H1 (cell line): Measurements from ENCODE around the gene STARD9. TPM values are rescaled to one million over a fixed set of nuclear protein-coding genes. Genes with fewer than 3 reads are reported as not detected.

ENCODE experiments used
- CTCF ChIA-PET: fragments of 300-600 bp; sonication (Branson Sonifier 250); formaldehyde crosslinking; loops from one replicate; lab custom pipeline; 2021; ENCODE audit not compliant: partially characterized antibody; lab: Charles Lee
- POLR2A ChIA-PET: fragments of 300-600 bp; sonication (Branson Sonifier 250); formaldehyde crosslinking; loops from one replicate; lab custom pipeline; 2021; ENCODE audit warnings: inconsistent platforms; ENCODE audit not compliant: partially characterized antibody; lab: Charles Lee
- DNase-seq, 2 experiments: peaks; one replicate each; pipeline versions ENCODE4 v3.0.0 to v3.0.0-alpha.2; 2010 to 2022; ENCODE audit warnings: low spot score in 2 of 2, low read depth in 1 of 2, mixed read lengths in 1 of 2
- FAIRE-seq: peaks from 2 replicates; lab custom pipeline; 2011; peaks lifted over from hg19 to GRCh38; lab: Jason Lieb, UNC
- H2AFZ ChIP-seq: 2 replicates; pipeline ENCODE4 v1.8.1; 2012; ENCODE audit warnings: low read length, inconsistent platforms
- H2AK5ac ChIP-seq: 2 replicates; pipeline ENCODE4 v1.6.1; 2013; ENCODE audit warnings: low read depth, low read length
- H2BK120ac ChIP-seq: replicated peaks from 2 replicates; pipeline ENCODE3; 2013; ENCODE audit warnings: low read depth, low read length, inconsistent platforms
- H2BK12ac ChIP-seq: 2 replicates; pipeline ENCODE4 v1.6.1; 2013; ENCODE audit warnings: low read depth, low read length
- H2BK15ac ChIP-seq: 2 replicates; pipeline ENCODE4 v1.6.1; 2013; ENCODE audit warnings: low read length
- H2BK20ac ChIP-seq: 2 replicates; pipeline ENCODE4 v1.6.1; 2013; ENCODE audit warnings: low read length
- H2BK5ac ChIP-seq: 2 replicates; pipeline ENCODE4 v1.6.1; 2013; ENCODE audit warnings: low read depth, low read length
- H3K14ac ChIP-seq: 2 replicates; pipeline ENCODE4 v1.6.1; 2013; ENCODE audit warnings: inconsistent platforms; ENCODE audit not compliant: insufficient read length
- H3K18ac ChIP-seq: 2 replicates; pipeline ENCODE4 v1.6.1; 2013; ENCODE audit warnings: low read length; ENCODE audit errors: extremely low read depth
- H3K23ac ChIP-seq: 2 replicates; pipeline ENCODE4 v1.6.1; 2013; ENCODE audit warnings: inconsistent platforms; ENCODE audit not compliant: insufficient read length
- H3K23me2 ChIP-seq: 2 replicates; pipeline ENCODE4 v1.6.1; 2013; ENCODE audit warnings: low read depth, low read length
- H3K27ac ChIP-seq: 2 replicates; pipeline ENCODE4 v1.6.1; 2011; ENCODE audit warnings: low read depth, low read length, inconsistent platforms
- H3K27me3 ChIP-seq, 4 experiments: replicated peaks in 1 of 4; 1 replicate in 1 of 4; 2 replicates in 3 of 4; pipeline versions ENCODE4 v1.6.1 to v1.8.1; 2011 to 2013; ENCODE audit warnings: low read length in 3 of 4, mild to moderate bottlenecking in 3 of 4, inconsistent platforms in 2 of 4, mixed read lengths in 2 of 4, moderate library complexity in 1 of 4; ENCODE audit not compliant: control insufficient read depth in 3 of 4, insufficient read depth in 3 of 4; ENCODE audit errors: extremely low read depth in 1 of 4
- H3K36me3 ChIP-seq, 4 experiments: 2 replicates each; pipeline versions ENCODE4 v1.6.1 to v1.8.1; 2011 to 2013; ENCODE audit warnings: mild to moderate bottlenecking in 4 of 4, low read length in 3 of 4, moderate library complexity in 2 of 4, control low read depth in 1 of 4, inconsistent platforms in 1 of 4; ENCODE audit not compliant: insufficient read depth in 4 of 4, control insufficient read depth in 2 of 4
- H3K4ac ChIP-seq: replicated peaks from 2 replicates; pipeline ENCODE3; 2013; ENCODE audit warnings: low read length, low read depth, mixed read lengths, inconsistent platforms; ENCODE audit not compliant: insufficient read length
- H3K4me1 ChIP-seq, 4 experiments: replicated peaks in 1 of 4; 1 replicate in 1 of 4; 2 replicates in 3 of 4; pipeline versions ENCODE4 v1.6.1 to v1.8.1; 2011 to 2013; ENCODE audit warnings: low read length in 3 of 4, inconsistent platforms in 2 of 4, mixed read lengths in 1 of 4; ENCODE audit not compliant: insufficient read depth in 4 of 4, control insufficient read depth in 3 of 4
- H3K4me2 ChIP-seq, 2 experiments: 2 replicates each; pipeline versions ENCODE4 v1.6.1 to v1.8.1; 2011 to 2013; ENCODE audit warnings: low read depth in 2 of 2, low read length in 2 of 2, control low read depth in 1 of 2, inconsistent platforms in 1 of 2, mild to moderate bottlenecking in 1 of 2; ENCODE audit not compliant: insufficient read depth in 1 of 2
- H3K4me3 ChIP-seq, 4 experiments: fragments of 200-600, 300-600 bp in 1 of 4; sonication (generic), shearing (Covaris generic), sonication (Bioruptor Twin) in 1 of 4; 2 replicates each; pipeline versions ENCODE4 v1.5.1 to v1.8.1; 2011 to 2016; ENCODE audit warnings: low read length in 4 of 4, low read depth in 3 of 4, control low read depth in 2 of 4, inconsistent platforms in 2 of 4, mild to moderate bottlenecking in 2 of 4, mixed read lengths in 1 of 4, moderate library complexity in 1 of 4; ENCODE audit not compliant: insufficient read depth in 2 of 4; ENCODE audit errors: extremely low read depth in 1 of 4
- H3K56ac ChIP-seq: replicated peaks from 2 replicates; pipeline ENCODE3; 2013; ENCODE audit warnings: low read depth, mild to moderate bottlenecking, mixed read lengths, low read length, inconsistent platforms; ENCODE audit not compliant: insufficient read length
- H3K79me1 ChIP-seq: 2 replicates; pipeline ENCODE4 v1.6.1; 2013; ENCODE audit warnings: low read depth, low read length, control low read depth
- H3K79me2 ChIP-seq, 2 experiments: 2 replicates each; pipeline versions ENCODE4 v1.6.1 to v1.8.1; 2012 to 2013; ENCODE audit warnings: low read length in 2 of 2, mild to moderate bottlenecking in 2 of 2, inconsistent platforms in 1 of 2; ENCODE audit not compliant: insufficient read depth in 2 of 2, control insufficient read depth in 1 of 2
- H3K9ac ChIP-seq, 4 experiments: replicated peaks in 1 of 4; 1 replicate in 1 of 4; 2 replicates in 3 of 4; pipeline versions ENCODE4 v1.6.1 to v1.8.1; 2011 to 2013; ENCODE audit warnings: low read depth in 3 of 4, low read length in 3 of 4, control low read depth in 2 of 4, mild to moderate bottlenecking in 2 of 4, moderate library complexity in 2 of 4, inconsistent platforms in 1 of 4; ENCODE audit errors: extremely low read depth in 1 of 4
- H3K9me3 ChIP-seq, 2 experiments: 2 replicates each; pipeline versions ENCODE4 v1.6.1 to v1.8.1; 2012 to 2013; ENCODE audit warnings: mild to moderate bottlenecking in 2 of 2, moderate library complexity in 2 of 2, control low read depth in 1 of 2, inconsistent platforms in 1 of 2, low read depth in 1 of 2, low read length in 1 of 2, mixed read lengths in 1 of 2; ENCODE audit not compliant: insufficient read depth in 2 of 2
- H4K20me1 ChIP-seq, 2 experiments: replicated peaks in 1 of 2; 2 replicates each; pipeline versions ENCODE3 to v1.8.1; 2011 to 2013; ENCODE audit warnings: inconsistent platforms in 2 of 2, low read length in 2 of 2, mild to moderate bottlenecking in 1 of 2; ENCODE audit not compliant: insufficient read depth in 2 of 2, control insufficient read depth in 1 of 2
- H4K5ac ChIP-seq: 2 replicates; pipeline ENCODE4 v1.6.1; 2013; ENCODE audit warnings: low read length, low read depth, mixed read lengths, inconsistent platforms; ENCODE audit not compliant: insufficient read length
- H4K8ac ChIP-seq: 2 replicates; pipeline ENCODE4 v1.8.0; 2013; ENCODE audit warnings: mild to moderate bottlenecking, moderate library complexity, low read length, inconsistent platforms; ENCODE audit not compliant: insufficient read depth; ENCODE audit errors: extremely low read depth
- H4K91ac ChIP-seq: replicated peaks from 2 replicates; pipeline ENCODE3; 2013; ENCODE audit warnings: low read length, mixed read lengths, inconsistent platforms; ENCODE audit not compliant: insufficient read length
- CHD1 ChIP-seq: IDR thresholded peaks from 2 replicates; pipeline ENCODE4 v1.6.1; 2012; ENCODE audit warnings: low read depth, low read length, improper control_type of control experiment
- GTF2F1 ChIP-seq: IDR thresholded peaks from 2 replicates; pipeline ENCODE4 v1.6.1; 2012; ENCODE audit warnings: low read depth, low read length, improper control_type of control experiment, borderline replicate concordance
- HDAC2 ChIP-seq, 2 experiments: fragments of 300-600 bp in 1 of 2; sonication (generic) in 1 of 2; IDR thresholded peaks; 2 replicates each; pipeline ENCODE4 v1.6.1; 2011 to 2012; ENCODE audit warnings: low read depth in 2 of 2, low read length in 2 of 2, mild to moderate bottlenecking in 2 of 2, moderate library complexity in 2 of 2, borderline replicate concordance in 1 of 2, inconsistent platforms in 1 of 2
- RAD21 ChIP-seq, 2 experiments: IDR thresholded peaks in 1 of 2; conservative IDR thresholded peaks in 1 of 2; 2 replicates each; pipeline ENCODE4 v1.6.1; 2011; ENCODE audit warnings: low read depth in 2 of 2, low read length in 2 of 2, improper control_type of control experiment in 1 of 2, inconsistent platforms in 1 of 2, mild to moderate bottlenecking in 1 of 2, moderate library complexity in 1 of 2
- WGBS, 2 experiments: shearing (Covaris generic) in 1 of 2; methylation state at CpG; one replicate each; pipeline versions ENCODE4 v1.1.6 to v1.1.7; 2013 to 2015; ENCODE audit warnings: low lambda C conversion rate in 2 of 2, mixed read lengths in 2 of 2, inconsistent platforms in 1 of 2, low coverage in 1 of 2, missing lambda C conversion rate in 1 of 2; ENCODE audit not compliant: insufficient replicate concordance in 2 of 2, insufficient coverage in 1 of 2, insufficient read length in 1 of 2; ENCODE audit errors: extremely low coverage in 1 of 2, missing lambda C conversion rate in 1 of 2; 5-methylcytosine and 5-hydroxymethylcytosine counted together
- polyA plus RNA-seq, 7 experiments: library from polyadenylated mRNA; depleted of rRNA in 3 of 7; stranded (reverse) in 5 of 7; unstranded in 2 of 7; fragments of >200 nt in 5 of 7; fragments of 200-250 nt in 2 of 7; gene quantifications; 1 replicate in 5 of 7; 2 replicates in 1 of 7; 4 replicates in 1 of 7; pipeline versions ENCODE4 v1.2.1 to v1.2.3, GENCODE V29; 2011 to 2013; ENCODE audit warnings: missing spikeins in 2 of 7, mixed read lengths in 2 of 7
- total RNA-seq: library from RNA; stranded (reverse); fragmentation: NEBNext Ultra II Directional; extraction: Animal tissue kit (Norgen Biotek cat#: 25700); gene quantifications from 2 replicates; pipeline ENCODE4 v1.2.1, GENCODE V29; 2021
- TF ChIP-seq, protein P1 (sequence below), 3 experiments: IDR thresholded peaks; 1 replicate in 2 of 3; 2 replicates in 1 of 3; pipeline versions ENCODE4 v1.5.1 to v1.6.1; 2011; ENCODE audit warnings: low read length in 3 of 3, mild to moderate bottlenecking in 3 of 3, inconsistent platforms in 2 of 3, low read depth in 1 of 3, moderate library complexity in 1 of 3; ENCODE audit not compliant: insufficient read depth in 1 of 3; ENCODE audit errors: control extremely low read depth in 1 of 3

STARD9 gene
- total and polyA plus RNA-seq, 2 of the 8 experiments (the other 6 are each of a cell fraction or from before 2014, with no cell fraction given), result 2.8 to 7.0 TPM

DNA sequence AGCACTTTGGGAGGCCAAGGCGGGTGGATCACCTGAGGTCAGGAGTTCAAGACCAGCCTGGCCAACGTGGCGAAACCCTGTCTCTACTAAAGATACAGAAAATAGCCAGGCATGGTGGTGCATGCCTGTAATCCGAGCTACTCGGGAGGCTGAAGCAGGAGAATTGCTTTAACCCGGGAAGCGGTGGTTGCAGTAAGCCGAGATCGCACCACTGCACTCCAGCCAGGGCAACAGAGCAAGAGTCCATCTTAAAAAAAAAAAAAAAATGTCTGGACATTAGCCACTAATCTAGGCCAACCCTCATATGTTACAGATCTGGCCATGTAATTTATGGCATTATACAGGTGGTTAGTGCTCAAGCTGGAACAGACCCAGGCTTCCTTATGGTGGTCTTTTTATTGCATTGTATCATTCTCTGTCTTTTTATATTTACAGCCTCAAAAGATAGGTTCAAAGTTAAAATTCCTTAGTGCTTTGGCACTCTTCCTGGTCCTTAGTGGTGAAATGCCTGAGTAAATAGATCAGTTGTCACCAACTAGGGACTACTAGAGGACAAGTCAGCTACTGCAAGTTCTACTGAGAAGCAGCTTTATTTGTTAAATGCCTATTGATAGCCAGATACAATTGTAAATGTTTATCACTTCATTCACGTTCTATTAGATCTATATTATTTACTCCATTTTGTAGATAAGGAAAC lies 16.0 kb downstream of the STARD9 start:
- no peak for FAIRE-seq
- Histone ChIP-seq H4K20me1 (no peaks in the 10 kb centered on the region), H3K27ac (no peak overlapping the region), H3K4me1 (peaks cover 0 to 4% (median under 1%) of the 10 kb centered on the region in 4 experiments; a peak in 2 of 7 replicates), H3K23ac (no peak overlapping the region), H2AFZ (no peak overlapping the region), H2BK15ac (no peak overlapping the region), H2AK5ac (no peak overlapping the region), H4K8ac (no peak overlapping the region), H2BK20ac (no peak overlapping the region), H3K14ac (no peak overlapping the region), H2BK12ac (no peak overlapping the region), H2BK120ac (no peak overlapping the region), H3K4me2 (no peak overlapping the region), H3K23me2 (no peaks in the 10 kb centered on the region), H3K56ac (no peak overlapping the region), H2BK5ac (no peak overlapping the region), H3K79me1 (no peaks in the 10 kb centered on the region), H3K36me3 (no peaks in the 10 kb centered on the region), H3K79me2 (no peaks in the 10 kb centered on the region), H3K18ac (no peak overlapping the region), H3K9ac (no peak overlapping the region), H3K9me3 (no peaks in the 10 kb centered on the region), H4K5ac (no peak overlapping the region), H3K4ac (no peak overlapping the region), H3K4me3 (no peak overlapping the region), H4K91ac (no peak overlapping the region), H3K27me3 (no peaks in the 10 kb centered on the region)
- WGBS, 2 experiments, result 82% methylated on average over 9 of the region's 10 CpGs; no CpG with 5 or more reads in 1 of the 2 experiments
- ChIA-PET CTCF (interaction anchor here (0.6 to 3.2 kb wide), 19 partner anchors 9 to 1335 kb away, joined by 3 to 28 read pairs (median 5); partner anchors contain the start of gene STARD9), POLR2A (interaction anchor here (0.9 to 2.4 kb wide), 3 partner anchors 9 to 43 kb away, joined by 3 to 13 read pairs (median 3); no protein-coding TSS in a partner anchor)
- no peak for DNase-seq
- no peak for TF ChIP-seq HDAC2 (IDR thresholded peaks at IDR 0.05; ENCODE audit: borderline replicate concordance in 1 of 2, low read depth in 2 of 2, low read length in 2 of 2)
- TF ChIP-seq GTF2F1, result no peak
- peak; percentile 3 to 37; a peak in 3 of 4 replicates for TF ChIP-seq RAD21 (IDR thresholded peaks at IDR 0.05 in 1 of 2, conservative IDR thresholded peaks at IDR 0.05 in 1 of 2; ENCODE audit: low read depth in 2 of 2, low read length in 2 of 2)
- no peak for TF ChIP-seq CHD1
- TF ChIP-seq, protein P1, sequence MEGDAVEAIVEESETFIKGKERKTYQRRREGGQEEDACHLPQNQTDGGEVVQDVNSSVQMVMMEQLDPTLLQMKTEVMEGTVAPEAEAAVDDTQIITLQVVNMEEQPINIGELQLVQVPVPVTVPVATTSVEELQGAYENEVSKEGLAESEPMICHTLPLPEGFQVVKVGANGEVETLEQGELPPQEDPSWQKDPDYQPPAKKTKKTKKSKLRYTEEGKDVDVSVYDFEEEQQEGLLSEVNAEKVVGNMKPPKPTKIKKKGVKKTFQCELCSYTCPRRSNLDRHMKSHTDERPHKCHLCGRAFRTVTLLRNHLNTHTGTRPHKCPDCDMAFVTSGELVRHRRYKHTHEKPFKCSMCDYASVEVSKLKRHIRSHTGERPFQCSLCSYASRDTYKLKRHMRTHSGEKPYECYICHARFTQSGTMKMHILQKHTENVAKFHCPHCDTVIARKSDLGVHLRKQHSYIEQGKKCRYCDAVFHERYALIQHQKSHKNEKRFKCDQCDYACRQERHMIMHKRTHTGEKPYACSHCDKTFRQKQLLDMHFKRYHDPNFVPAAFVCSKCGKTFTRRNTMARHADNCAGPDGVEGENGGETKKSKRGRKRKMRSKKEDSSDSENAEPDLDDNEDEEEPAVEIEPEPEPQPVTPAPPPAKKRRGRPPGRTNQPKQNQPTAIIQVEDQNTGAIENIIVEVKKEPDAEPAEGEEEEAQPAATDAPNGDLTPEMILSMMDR (IDR thresholded peaks at IDR 0.05; ENCODE audit: control extremely low read depth in 1 of 3, insufficient read depth in 1 of 3, low read depth in 1 of 3, low read length in 3 of 3), result peak in 1 of 3 experiments; percentile 48; a peak in 1 of 4 replicates
